GM12872 (cell line): ENCODE results near the gene AQP12B.

Experiments
- CTCF ChIP-seq: IDR thresholded peaks from 3 replicates; pipeline ENCODE4 v1.5.1; 2011; ENCODE audit warnings: low read depth, mild to moderate bottlenecking, low read length, moderate library complexity; ENCODE audit not compliant: insufficient read depth

Gene AQP12B

GRCh38 chr2:240717181-240717641, 34.5 kb upstream of the AQP12B start:
- no peak for TF ChIP-seq CTCF

GRCh38 chr2:240716130-240716798, 33.6 kb upstream of the AQP12B start:
- no peak for TF ChIP-seq CTCF

GRCh38 chr2:240714747-240715725, 32.4 kb upstream of the AQP12B start:
- TF ChIP-seq CTCF: no peak

GRCh38 chr2:240713928-240714746, 31.5 kb upstream of the AQP12B start:
- no peak for TF ChIP-seq CTCF

GRCh38 chr2:240713071-240713927, 30.6 kb upstream of the AQP12B start:
- no peak for TF ChIP-seq CTCF

- no peak for TF ChIP-seq CTCF
These were observed 29.4 kb upstream of the AQP12B start for GRCh38 chr2:240712121-240712520.
